ENCODE measurements around the gene ACAD9. TPM values are rescaled to one million over a fixed set of nuclear protein-coding genes. Genes with fewer than 3 reads are reported as not detected.

Gene ACAD9
- total and polyA plus RNA-seq, 2 of the 13 experiments (the other 11 are each of a cell fraction or from before 2014, with no cell fraction given) = 15.3 to 38.2 TPM

DNA sequence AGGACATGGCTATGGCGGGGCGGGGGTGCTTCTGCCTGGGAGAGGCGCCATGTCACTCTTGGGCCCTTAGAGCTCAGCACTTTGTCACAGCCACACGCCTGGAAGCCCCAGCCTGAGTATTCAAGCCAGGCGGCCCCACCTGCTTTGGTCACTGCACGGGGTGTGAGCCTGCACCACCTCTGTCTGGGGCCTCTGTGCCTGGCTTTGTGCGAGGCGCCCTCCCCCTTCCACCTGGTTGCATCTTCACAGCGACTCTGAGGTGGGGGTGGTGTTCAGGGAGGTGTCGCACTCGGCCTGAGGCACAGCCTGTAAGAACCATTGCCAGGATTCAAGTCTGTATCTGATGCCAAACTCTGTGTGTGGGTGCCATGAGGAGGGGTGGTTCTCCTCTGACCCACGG, 24.1 kb downstream of the ACAD9 start:
- Histone ChIP-seq H3K79me2 (ENCODE audit: insufficient read depth, low read length) (no peaks in the 10 kb centered on the region), H3K4me3 (replicated peaks in 1 of 3; ENCODE audit: insufficient read depth in 1 of 3, low read depth in 2 of 3, low read length in 3 of 3) (no peak overlapping the region), H2AFZ (ENCODE audit: low read length) (no peak overlapping the region), H3K27ac (ENCODE audit: extremely low read length, insufficient read depth, low read length) (no peak overlapping the region), H3K27me3 (ENCODE audit: control insufficient read depth in 1 of 2, insufficient read depth in 2 of 2, low read length in 2 of 2) (no peaks in the 10 kb centered on the region), H3K4me2 (ENCODE audit: low read depth, low read length) (no peak overlapping the region), H4K20me1 (ENCODE audit: insufficient read depth, low read length) (no peaks in the 10 kb centered on the region), H3K9me3 (ENCODE audit: low read length) (no peaks in the 10 kb centered on the region), H3K9ac (ENCODE audit: insufficient read depth, low read depth, low read length) (no peak overlapping the region), H3K36me3 (replicated peaks in 1 of 2; ENCODE audit: control insufficient read depth in 1 of 2, insufficient read depth in 2 of 2, low read length in 2 of 2) (peaks cover 38 to 84% of the 10 kb centered on the region in 2 experiments), H3K4me1 (ENCODE audit: insufficient read depth, low read length) (no peaks in the 10 kb centered on the region)
- BruUV-seq (replicated peaks) = no TSS peak
- in situ Hi-C loops (cut with HindIII; ENCODE audit: extremely low pct_ligation_motif_present, low pct_unique_long_range_greater_than_20kb) (no loop called here), intact Hi-C loops (cut with micrococcal nuclease; ENCODE audit: unreplicated experiment) (no loop called here)
- CTCF ChIA-PET (ENCODE audit: low intra/inter-chr PET ratio, low total read pairs) = no interaction called here
- FAIRE-seq = no peak
- TF ChIP-seq TP53 (CRISPR knock-in tag; conservative IDR thresholded peaks at IDR 0.05) = no peak
- peak; percentile 27 for TF ChIP-seq AGO2 (optimal IDR thresholded peaks at IDR 0.05; ENCODE audit: low read depth, low read length)
- no peak for ATAC-seq
- POLR2A ChIA-PET = no interaction called here
- DNase-seq (ENCODE audit: low spot score) = no peak
- WGBS (ENCODE audit: low lambda C conversion rate) = 96% methylated on average over 5 of the region's 12 CpGs

GRCh38 chr3:128906031-128906803, 26.8 kb downstream of the ACAD9 start:
- Histone ChIP-seq H3K27ac (ENCODE audit: extremely low read length, insufficient read depth, low read length) (no peak overlapping the region), H3K27me3 (ENCODE audit: control insufficient read depth in 1 of 2, insufficient read depth in 2 of 2, low read length in 2 of 2) (no peaks in the 10 kb centered on the region), H3K4me1 (ENCODE audit: insufficient read depth, low read length) (no peaks in the 10 kb centered on the region), H4K20me1 (ENCODE audit: insufficient read depth, low read length) (no peaks in the 10 kb centered on the region), H3K4me3 (replicated peaks in 1 of 3; ENCODE audit: insufficient read depth in 1 of 3, low read depth in 2 of 3, low read length in 3 of 3) (no peak overlapping the region), H3K79me2 (ENCODE audit: insufficient read depth, low read length) (no peaks in the 10 kb centered on the region), H3K9ac (ENCODE audit: insufficient read depth, low read depth, low read length) (no peak overlapping the region), H3K4me2 (ENCODE audit: low read depth, low read length) (no peak overlapping the region), H3K36me3 (replicated peaks in 1 of 2; ENCODE audit: control insufficient read depth in 1 of 2, insufficient read depth in 2 of 2, low read length in 2 of 2) (peaks cover 36 to 84% of the 10 kb centered on the region in 2 experiments), H2AFZ (ENCODE audit: low read length) (no peak overlapping the region), H3K9me3 (ENCODE audit: low read length) (no peaks in the 10 kb centered on the region)
- no peak for FAIRE-seq
- no peak for DNase-seq (ENCODE audit: low spot score)
- in situ Hi-C loops (cut with HindIII; ENCODE audit: extremely low pct_ligation_motif_present, low pct_unique_long_range_greater_than_20kb) (no loop called here), intact Hi-C loops (cut with micrococcal nuclease; ENCODE audit: unreplicated experiment) (no loop called here)
- WGBS (ENCODE audit: low lambda C conversion rate) = 98% methylated on average over 22 of the region's 25 CpGs
- POLR2A ChIA-PET = interaction anchor here (0.7 kb wide), 1 partner anchor 1021 kb away, joined by 4 read pairs; no protein-coding TSS in a partner anchor
- CTCF ChIA-PET (ENCODE audit: low intra/inter-chr PET ratio, low total read pairs) = no interaction called here
- no peak for ATAC-seq
- no TSS peak for BruUV-seq (replicated peaks)
- TF ChIP-seq, protein P1, sequence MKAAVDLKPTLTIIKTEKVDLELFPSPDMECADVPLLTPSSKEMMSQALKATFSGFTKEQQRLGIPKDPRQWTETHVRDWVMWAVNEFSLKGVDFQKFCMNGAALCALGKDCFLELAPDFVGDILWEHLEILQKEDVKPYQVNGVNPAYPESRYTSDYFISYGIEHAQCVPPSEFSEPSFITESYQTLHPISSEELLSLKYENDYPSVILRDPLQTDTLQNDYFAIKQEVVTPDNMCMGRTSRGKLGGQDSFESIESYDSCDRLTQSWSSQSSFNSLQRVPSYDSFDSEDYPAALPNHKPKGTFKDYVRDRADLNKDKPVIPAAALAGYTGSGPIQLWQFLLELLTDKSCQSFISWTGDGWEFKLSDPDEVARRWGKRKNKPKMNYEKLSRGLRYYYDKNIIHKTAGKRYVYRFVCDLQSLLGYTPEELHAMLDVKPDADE (CRISPR knock-in tag; IDR thresholded peaks at IDR 0.05) = no peak
- no peak for TF ChIP-seq ZNF3 (CRISPR knock-in tag; IDR thresholded peaks at IDR 0.05)
- no peak for TF ChIP-seq E2F2 (CRISPR knock-in tag; IDR thresholded peaks at IDR 0.05; ENCODE audit: borderline replicate concordance)
- no peak for TF ChIP-seq ZFP36L2 (CRISPR knock-in tag; IDR thresholded peaks at IDR 0.05)
- TF ChIP-seq IRX3 (CRISPR knock-in tag; IDR thresholded peaks at IDR 0.05; ENCODE audit: borderline replicate concordance, low read depth) = no peak
- no peak for TF ChIP-seq KDM4B (CRISPR knock-in tag; IDR thresholded peaks at IDR 0.05)
- TF ChIP-seq, protein P2, sequence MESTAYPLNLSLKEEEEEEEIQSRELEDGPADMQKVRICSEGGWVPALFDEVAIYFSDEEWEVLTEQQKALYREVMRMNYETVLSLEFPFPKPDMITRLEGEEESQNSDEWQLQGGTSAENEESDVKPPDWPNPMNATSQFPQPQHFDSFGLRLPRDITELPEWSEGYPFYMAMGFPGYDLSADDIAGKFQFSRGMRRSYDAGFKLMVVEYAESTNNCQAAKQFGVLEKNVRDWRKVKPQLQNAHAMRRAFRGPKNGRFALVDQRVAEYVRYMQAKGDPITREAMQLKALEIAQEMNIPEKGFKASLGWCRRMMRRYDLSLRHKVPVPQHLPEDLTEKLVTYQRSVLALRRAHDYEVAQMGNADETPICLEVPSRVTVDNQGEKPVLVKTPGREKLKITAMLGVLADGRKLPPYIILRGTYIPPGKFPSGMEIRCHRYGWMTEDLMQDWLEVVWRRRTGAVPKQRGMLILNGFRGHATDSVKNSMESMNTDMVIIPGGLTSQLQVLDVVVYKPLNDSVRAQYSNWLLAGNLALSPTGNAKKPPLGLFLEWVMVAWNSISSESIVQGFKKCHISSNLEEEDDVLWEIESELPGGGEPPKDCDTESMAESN (CRISPR knock-in tag; conservative IDR thresholded peaks at IDR 0.05) = no peak
- no peak for TF ChIP-seq THRA (CRISPR knock-in tag; IDR thresholded peaks at IDR 0.05; ENCODE audit: borderline replicate concordance)
- no peak for TF ChIP-seq ZNF234 (CRISPR knock-in tag; conservative IDR thresholded peaks at IDR 0.05)
- TF ChIP-seq ZEB1 (IDR thresholded peaks at IDR 0.05; ENCODE audit: insufficient replicate concordance, low read depth) = no peak

All from HepG2 (cell line).